ENCODE results near the gene TUBB8.
"Not testable (repeated sequence)": the region's sequence is repeated elsewhere in the genome, so short reads cannot be mapped to it uniquely, and the experiment has no call there.

TUBB8 gene

DNA sequence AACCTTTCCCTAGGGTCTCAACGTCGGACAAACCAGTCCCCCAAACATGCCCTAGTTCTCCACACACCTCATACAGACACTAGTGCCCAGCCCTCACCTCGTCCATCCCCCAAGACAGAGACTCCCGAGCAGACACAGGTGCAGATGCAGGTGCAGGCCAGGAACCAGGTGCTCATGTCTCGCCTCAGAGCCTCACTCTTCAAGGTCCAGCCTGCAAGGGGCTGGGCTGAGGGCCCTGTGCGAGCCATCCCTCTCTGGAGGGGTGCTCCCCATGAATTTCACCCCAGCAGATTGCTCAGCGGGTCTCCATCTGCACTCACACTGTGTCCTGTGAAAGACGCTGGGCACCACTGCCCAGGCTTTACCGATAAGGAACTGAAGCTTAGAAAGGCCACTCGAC is 36.9 kb upstream of the TUBB8 start:
- Histone ChIP-seq H3K36me3 (ENCODE audit: control insufficient read depth, insufficient read depth, low read length) (no peaks in the 10 kb centered on the region), H3K27me3 (ENCODE audit: control insufficient read depth, insufficient read depth, low read length) (no peaks in the 10 kb centered on the region; the same call in 1 of the 2 replicates), H3K4me1 (ENCODE audit: control insufficient read depth, insufficient read depth, low read length) (no peaks in the 10 kb centered on the region), H3K9ac (ENCODE audit: low read length) (no peak overlapping the region), H3K9me3 (ENCODE audit: control insufficient read depth, insufficient read depth, low read depth, low read length) (no peaks in the 10 kb centered on the region), H3K27ac (ENCODE audit: low read depth, low read length) (no peak overlapping the region), H3K4me3 (ENCODE audit: low read depth, low read length) (no peak overlapping the region)

DNA sequence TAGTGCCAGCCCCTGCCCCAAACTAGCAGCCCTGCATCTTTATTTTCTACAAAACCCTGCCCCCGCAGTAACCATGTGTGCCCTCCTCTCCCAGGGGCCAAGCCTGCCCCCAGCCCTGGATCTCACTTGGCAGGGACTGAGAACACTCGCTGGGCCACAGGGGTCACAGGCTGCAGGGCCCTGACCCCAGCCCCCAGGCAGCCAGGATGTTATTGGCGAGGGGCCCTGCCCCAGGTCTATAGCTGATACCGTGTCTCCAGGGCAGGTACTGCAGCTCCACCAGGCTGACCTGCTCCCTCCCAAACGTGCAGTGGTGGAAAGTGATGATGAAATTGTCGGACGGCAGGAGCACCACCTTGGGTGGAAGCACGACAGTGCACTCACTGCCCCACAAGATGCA is 35.9 kb upstream of the TUBB8 start:
- Histone ChIP-seq H3K27me3 (ENCODE audit: control insufficient read depth, insufficient read depth, low read length) (no peaks in the 10 kb centered on the region; the same call in 1 of the 2 replicates), H3K4me3 (ENCODE audit: low read depth, low read length) (no peak overlapping the region), H3K9me3 (ENCODE audit: control insufficient read depth, insufficient read depth, low read depth, low read length) (no peaks in the 10 kb centered on the region), H3K9ac (ENCODE audit: low read length) (no peak overlapping the region), H3K4me1 (ENCODE audit: control insufficient read depth, insufficient read depth, low read length) (no peaks in the 10 kb centered on the region), H3K36me3 (ENCODE audit: control insufficient read depth, insufficient read depth, low read length) (no peaks in the 10 kb centered on the region), H3K27ac (ENCODE audit: low read depth, low read length) (no peak overlapping the region)

DNA sequence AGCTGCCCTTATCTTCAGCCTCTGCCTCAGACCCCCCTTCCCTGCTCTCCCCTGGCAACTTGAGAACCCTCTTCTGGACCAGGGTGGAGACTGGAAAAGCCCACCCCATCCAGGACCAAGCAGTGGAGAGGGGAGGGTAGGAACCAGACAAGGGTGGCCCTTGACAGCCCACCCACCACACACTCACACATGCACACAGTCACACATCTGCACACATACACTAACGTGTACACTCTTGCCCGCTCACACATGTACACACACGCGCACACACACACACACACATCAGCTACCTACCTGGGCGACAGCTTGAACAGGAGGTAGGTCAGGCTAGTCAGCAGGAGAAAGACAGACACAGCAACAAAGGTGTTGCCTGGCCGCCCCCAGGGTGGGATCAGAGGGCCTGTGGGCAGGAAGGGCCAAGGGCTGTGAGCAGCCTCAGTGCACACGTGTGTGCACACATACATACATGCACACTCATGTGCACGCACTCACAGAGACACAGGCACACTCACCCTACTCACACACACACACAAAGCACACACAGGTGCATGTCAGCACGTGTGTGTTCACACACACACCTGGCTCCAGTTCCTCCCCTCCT is 34.9 kb upstream of the TUBB8 start:
- H3K9ac ChIP-seq (ENCODE audit: low read length): no peak overlapping the region
- no peak overlapping the region for H3K27ac ChIP-seq (ENCODE audit: low read depth, low read length)
- peaks cover 2% of the 10 kb centered on the region; the same call in 1 of the 2 replicates for H3K27me3 ChIP-seq (ENCODE audit: control insufficient read depth, insufficient read depth, low read length)
- no peak overlapping the region for H3K4me3 ChIP-seq (ENCODE audit: low read depth, low read length)
- no peaks in the 10 kb centered on the region for H3K4me1 ChIP-seq (ENCODE audit: control insufficient read depth, insufficient read depth, low read length)
- no peaks in the 10 kb centered on the region for H3K9me3 ChIP-seq (ENCODE audit: control insufficient read depth, insufficient read depth, low read depth, low read length)
- H3K36me3 ChIP-seq (ENCODE audit: control insufficient read depth, insufficient read depth, low read length): no peaks in the 10 kb centered on the region

DNA sequence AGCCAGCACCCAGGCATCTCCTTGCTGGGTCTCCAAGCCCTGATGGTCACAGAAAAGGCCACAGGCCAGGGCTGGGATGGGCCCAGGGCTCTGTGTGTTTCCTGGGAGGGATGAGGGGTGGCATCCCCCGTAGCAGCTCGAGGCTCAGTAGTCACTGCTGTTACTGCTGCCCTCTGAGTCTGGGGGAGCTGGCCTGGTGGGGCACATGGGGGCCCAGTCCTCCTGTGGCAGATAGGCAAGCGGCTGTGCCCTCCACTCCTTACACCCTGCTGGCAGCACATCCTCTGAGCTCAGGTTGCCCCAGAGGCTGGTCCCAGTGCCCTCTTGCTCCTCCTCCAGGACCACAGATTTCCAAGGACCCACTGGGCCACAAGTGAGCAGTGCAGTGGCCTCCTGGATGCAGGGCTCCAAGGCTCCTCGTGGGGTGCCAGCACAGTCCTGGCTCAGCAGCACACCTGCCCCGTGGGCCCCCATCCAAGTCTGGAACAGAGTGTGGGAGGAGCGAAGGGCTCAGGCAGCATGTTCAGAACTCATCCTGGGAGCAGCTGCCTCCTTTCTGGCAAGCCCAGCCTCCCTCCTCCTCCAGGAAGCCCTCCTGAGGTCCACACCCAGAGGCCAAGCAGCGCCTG is 31.5 kb upstream of the TUBB8 start:
- Histone ChIP-seq H3K36me3 (ENCODE audit: control insufficient read depth, insufficient read depth, low read length) (no peaks in the 10 kb centered on the region), H3K27me3 (ENCODE audit: control insufficient read depth, insufficient read depth, low read length) (peaks cover 11% of the 10 kb centered on the region), H3K4me3 (ENCODE audit: low read depth, low read length) (no peak overlapping the region), H3K9ac (ENCODE audit: low read length) (no peak overlapping the region), H3K27ac (ENCODE audit: low read depth, low read length) (no peak overlapping the region), H3K9me3 (ENCODE audit: control insufficient read depth, insufficient read depth, low read depth, low read length) (no peaks in the 10 kb centered on the region), H3K4me1 (ENCODE audit: control insufficient read depth, insufficient read depth, low read length) (no peaks in the 10 kb centered on the region)

DNA sequence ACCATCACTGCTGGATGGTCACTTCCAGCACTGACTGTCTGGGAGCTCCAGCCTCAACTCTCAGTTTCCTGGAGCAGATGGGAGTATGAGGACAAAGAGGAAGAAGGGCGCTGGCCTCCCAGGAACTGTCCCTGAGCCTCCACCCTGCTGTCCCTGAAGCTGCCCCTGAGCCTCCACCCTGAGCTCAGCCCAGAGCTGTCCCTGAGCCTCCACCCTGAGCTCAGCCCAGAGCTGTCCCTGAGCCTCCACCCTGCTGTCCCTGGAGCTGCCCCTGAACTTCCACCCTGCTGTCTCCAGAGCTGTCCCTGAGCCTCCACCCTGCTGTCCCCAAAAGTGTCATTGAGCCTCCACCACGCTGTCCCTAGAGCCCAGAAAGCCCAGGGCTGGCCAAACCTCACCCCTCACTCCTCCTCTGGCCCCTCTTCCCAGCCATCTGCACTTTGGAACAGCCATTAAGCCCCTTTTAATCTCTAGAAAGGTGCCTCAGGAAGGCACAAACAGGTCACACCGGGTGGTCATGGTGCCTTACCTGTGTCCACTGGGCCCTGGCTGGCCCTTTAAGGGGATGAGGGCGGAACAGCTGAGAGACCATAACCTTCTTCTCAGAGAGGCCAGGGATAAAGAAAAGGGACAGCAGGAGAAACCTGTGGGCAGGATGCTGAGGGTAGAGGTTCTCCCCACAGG is 30.6 kb upstream of the TUBB8 start:
- H3K27ac ChIP-seq (ENCODE audit: low read depth, low read length): no peak overlapping the region
- H3K4me1 ChIP-seq (ENCODE audit: control insufficient read depth, insufficient read depth, low read length): no peaks in the 10 kb centered on the region
- H3K36me3 ChIP-seq (ENCODE audit: control insufficient read depth, insufficient read depth, low read length): no peaks in the 10 kb centered on the region
- H3K9me3 ChIP-seq (ENCODE audit: control insufficient read depth, insufficient read depth, low read depth, low read length): no peaks in the 10 kb centered on the region
- H3K4me3 ChIP-seq (ENCODE audit: low read depth, low read length): no peak overlapping the region
- no peak overlapping the region for H3K9ac ChIP-seq (ENCODE audit: low read length)
- H3K27me3 ChIP-seq (ENCODE audit: control insufficient read depth, insufficient read depth, low read length): peaks cover 11% of the 10 kb centered on the region

DNA sequence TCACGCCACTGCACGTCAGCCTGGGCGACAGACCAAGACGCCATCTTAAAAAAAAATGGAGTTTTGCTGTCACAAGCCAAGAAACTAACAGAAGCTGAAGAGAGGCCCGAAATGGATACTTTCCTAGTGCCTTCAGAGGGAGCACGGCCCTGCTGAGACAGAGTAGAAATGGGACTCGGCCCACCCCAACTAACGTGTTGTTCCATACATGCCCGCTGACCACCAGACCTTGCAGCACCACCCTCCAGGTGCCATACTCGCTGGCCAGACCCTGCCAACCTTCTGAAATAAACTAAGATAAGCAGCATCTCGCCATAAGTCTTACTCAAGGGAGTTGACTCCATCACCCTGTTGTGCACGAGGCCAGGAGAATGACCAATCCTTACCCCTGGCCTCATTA is 29.5 kb upstream of the TUBB8 start:
- Histone ChIP-seq H3K27ac (ENCODE audit: low read depth, low read length) (no peak overlapping the region), H3K9ac (ENCODE audit: low read length) (no peak overlapping the region), H3K4me1 (ENCODE audit: control insufficient read depth, insufficient read depth, low read length) (no peaks in the 10 kb centered on the region), H3K27me3 (ENCODE audit: control insufficient read depth, insufficient read depth, low read length) (peaks cover 14% of the 10 kb centered on the region), H3K9me3 (ENCODE audit: control insufficient read depth, insufficient read depth, low read depth, low read length) (no peaks in the 10 kb centered on the region), H3K4me3 (ENCODE audit: low read depth, low read length) (no peak overlapping the region), H3K36me3 (ENCODE audit: control insufficient read depth, insufficient read depth, low read length) (no peaks in the 10 kb centered on the region)

DNA sequence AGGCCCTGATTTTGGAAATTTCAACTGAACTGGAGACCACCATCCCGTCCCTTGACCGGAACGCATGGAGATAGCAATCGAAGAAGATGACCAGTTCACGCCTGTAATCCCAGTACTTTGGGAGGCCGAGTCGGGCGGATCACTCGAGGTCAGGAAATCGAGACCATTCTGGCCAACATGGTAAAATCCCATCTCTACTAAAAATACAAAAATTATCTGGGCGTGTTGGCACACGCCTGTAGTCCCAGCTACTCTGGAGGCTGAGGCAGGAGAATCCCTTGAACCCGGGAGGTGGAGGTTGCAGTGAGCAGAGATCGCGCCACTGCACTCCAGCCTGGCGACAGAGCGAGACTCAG is 25.1 kb upstream of the TUBB8 start:
- H3K9ac ChIP-seq (ENCODE audit: low read length); H3K27ac ChIP-seq (ENCODE audit: low read depth, low read length): not testable (repeated sequence)
- peak overlapping the region; percentile 77 for H3K4me3 ChIP-seq (ENCODE audit: low read depth, low read length)

DNA sequence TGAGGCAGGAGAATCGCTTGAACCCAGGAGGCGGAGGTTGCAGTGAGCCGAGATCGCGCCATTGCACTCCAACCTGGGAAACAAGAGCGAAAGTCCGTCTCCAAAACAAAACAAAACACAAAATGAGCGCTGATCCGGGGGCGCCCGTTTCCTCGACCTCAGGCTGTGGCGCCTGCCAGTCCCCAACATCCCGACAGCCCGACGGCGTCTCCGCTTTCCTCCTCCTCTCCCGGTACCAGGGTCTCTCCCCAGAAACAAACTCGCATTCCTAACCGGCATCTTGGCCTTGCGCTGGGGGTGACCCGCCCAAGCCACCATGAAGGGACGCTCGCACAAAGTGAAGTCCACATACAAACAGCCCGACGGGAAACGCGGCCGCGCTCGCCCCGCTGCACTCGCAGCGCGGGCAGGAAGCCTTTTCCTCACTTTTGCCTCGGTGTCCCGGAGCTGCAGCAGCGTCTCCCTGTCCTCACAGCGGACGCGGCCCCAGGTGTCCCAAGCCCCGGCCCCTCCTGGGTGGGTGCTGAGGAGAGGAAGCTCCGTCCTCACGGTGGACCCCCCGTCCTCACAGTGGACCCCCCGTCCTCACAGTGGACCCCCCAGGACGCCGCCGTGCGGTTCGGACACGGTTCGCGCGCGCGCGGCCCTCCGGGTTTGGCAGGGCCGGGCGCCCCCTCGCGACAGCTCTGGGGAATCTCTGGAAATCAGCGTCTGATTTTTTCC is 24.6 kb upstream of the TUBB8 start:
- not testable (repeated sequence) for H3K36me3 ChIP-seq (ENCODE audit: control insufficient read depth, insufficient read depth, low read length); H3K9me3 ChIP-seq (ENCODE audit: control insufficient read depth, insufficient read depth, low read depth, low read length); H3K27ac ChIP-seq (ENCODE audit: low read depth, low read length); H3K4me1 ChIP-seq (ENCODE audit: control insufficient read depth, insufficient read depth, low read length)
- Histone ChIP-seq H3K27me3 (ENCODE audit: control insufficient read depth, insufficient read depth, low read length) (peaks cover 13% of the 10 kb centered on the region), H3K9ac (ENCODE audit: low read length) (peak overlapping the region; percentile 72), H3K4me3 (ENCODE audit: low read depth, low read length) (peak overlapping the region; percentile 77)

More for the DNA sequence above, 25.1 kb upstream of the TUBB8 start:
- H3K4me1 ChIP-seq (ENCODE audit: control insufficient read depth, insufficient read depth, low read length); H3K36me3 ChIP-seq (ENCODE audit: control insufficient read depth, insufficient read depth, low read length); H3K9me3 ChIP-seq (ENCODE audit: control insufficient read depth, insufficient read depth, low read depth, low read length): not testable (repeated sequence)
- peaks cover 13% of the 10 kb centered on the region for H3K27me3 ChIP-seq (ENCODE audit: control insufficient read depth, insufficient read depth, low read length)

DNA sequence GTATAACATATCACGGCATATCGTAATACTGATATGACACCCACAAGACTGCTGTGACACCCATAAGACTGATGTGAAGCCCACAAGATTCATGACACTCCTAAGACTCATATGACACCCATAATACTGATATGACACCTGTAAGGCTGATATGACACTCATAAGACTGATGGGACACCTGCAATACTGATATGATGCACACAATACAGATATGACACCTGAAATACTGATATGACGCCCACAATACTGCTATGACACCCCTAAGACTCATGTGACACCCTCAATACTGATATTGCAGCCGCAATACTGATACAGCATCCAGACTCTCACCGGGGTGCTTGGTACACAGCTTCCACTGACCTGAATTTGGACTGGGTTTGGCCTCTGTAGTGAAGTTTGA is 19.1 kb upstream of the TUBB8 start:
- H3K36me3 ChIP-seq (ENCODE audit: control insufficient read depth, insufficient read depth, low read length); H3K27ac ChIP-seq (ENCODE audit: low read depth, low read length); H3K4me1 ChIP-seq (ENCODE audit: control insufficient read depth, insufficient read depth, low read length); H3K4me3 ChIP-seq (ENCODE audit: low read depth, low read length); H3K27me3 ChIP-seq (ENCODE audit: control insufficient read depth, insufficient read depth, low read length); H3K9ac ChIP-seq (ENCODE audit: low read length); H3K9me3 ChIP-seq (ENCODE audit: control insufficient read depth, insufficient read depth, low read depth, low read length): not testable (repeated sequence)

DNA sequence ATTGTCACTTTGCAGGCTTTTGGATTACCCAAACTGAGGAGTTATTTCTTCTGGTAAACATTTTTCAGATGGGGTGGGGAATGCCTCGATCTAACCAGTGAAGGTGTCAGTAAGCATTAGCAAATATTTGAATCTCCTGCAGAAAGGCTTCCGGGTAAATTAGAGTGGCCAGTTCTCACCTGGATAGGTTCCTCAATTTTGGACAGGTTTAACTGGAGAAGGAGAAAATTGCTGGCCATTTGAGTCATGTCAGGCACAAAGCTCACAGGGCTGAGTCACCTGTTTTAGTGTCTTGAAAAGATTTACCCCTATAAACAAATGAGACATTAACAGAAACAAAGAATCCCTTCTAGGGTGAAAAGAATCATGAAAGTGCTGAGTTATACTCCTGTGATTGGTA is 830 bp upstream of the TUBB8 start:
- H3K9me3 ChIP-seq (ENCODE audit: control insufficient read depth, insufficient read depth, low read depth, low read length); H3K4me3 ChIP-seq (ENCODE audit: low read depth, low read length); H3K27me3 ChIP-seq (ENCODE audit: control insufficient read depth, insufficient read depth, low read length); H3K4me1 ChIP-seq (ENCODE audit: control insufficient read depth, insufficient read depth, low read length); H3K9ac ChIP-seq (ENCODE audit: low read length); H3K36me3 ChIP-seq (ENCODE audit: control insufficient read depth, insufficient read depth, low read length); H3K27ac ChIP-seq (ENCODE audit: low read depth, low read length): not testable (repeated sequence)

DNA sequence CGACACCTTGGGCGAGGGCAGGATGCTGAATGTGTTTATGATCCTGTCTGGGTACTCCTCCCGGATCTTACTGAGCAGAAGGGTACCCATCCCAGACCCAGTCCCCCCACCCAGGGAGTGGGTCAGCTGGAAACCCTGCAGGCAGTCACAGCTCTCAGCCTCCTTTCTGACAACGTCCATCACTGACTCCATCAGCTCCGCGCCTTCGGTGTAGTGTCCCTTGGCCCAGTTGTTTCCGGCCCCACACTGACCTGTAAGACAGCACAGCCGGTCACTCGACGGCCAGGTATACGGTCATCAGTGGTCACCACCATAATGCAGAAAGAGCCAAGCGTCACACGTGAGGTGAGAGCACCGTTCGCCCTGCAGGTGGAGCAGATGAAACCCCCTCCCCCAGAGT is 1.2 kb downstream of the TUBB8 start:
- H3K27ac ChIP-seq (ENCODE audit: low read depth, low read length); H3K27me3 ChIP-seq (ENCODE audit: control insufficient read depth, insufficient read depth, low read length); H3K36me3 ChIP-seq (ENCODE audit: control insufficient read depth, insufficient read depth, low read length); H3K9me3 ChIP-seq (ENCODE audit: control insufficient read depth, insufficient read depth, low read depth, low read length); H3K4me1 ChIP-seq (ENCODE audit: control insufficient read depth, insufficient read depth, low read length); H3K4me3 ChIP-seq (ENCODE audit: low read depth, low read length); H3K9ac ChIP-seq (ENCODE audit: low read length): not testable (repeated sequence)
